CD4-positive, alpha-beta memory T cell (primary cell): Measurements from ENCODE around the gene BRMS1L. TPM values are rescaled to one million over a fixed set of nuclear protein-coding genes. Genes with fewer than 3 reads are reported as not detected.

Experiments used
- CTCF ChIA-PET: fragments of 350-600 bp; sonication (Branson Sonifier 250); formaldehyde crosslinking; loops from one replicate; lab custom pipeline; 2021; ENCODE audit warnings: inconsistent platforms; ENCODE audit not compliant: partially characterized antibody; lab: Charles Lee
- POLR2A ChIA-PET: fragments of 350-600 bp; sonication (Branson Sonifier 250); formaldehyde crosslinking; loops from one replicate; lab custom pipeline; 2021; ENCODE audit not compliant: partially characterized antibody; lab: Charles Lee
- DNase-seq, 5 donors: peaks; one replicate each; pipeline versions ENCODE4 v3.0.0 to v3.0.0-alpha.2; 2020 to 2022; ENCODE audit warnings: mixed read lengths in 1 of 5
- H3K27ac ChIP-seq: one replicate; pipeline ENCODE4 v1.7.0; 2013; ENCODE audit warnings: low read depth, low read length
- H3K27me3 ChIP-seq: 2 replicates; pipeline ENCODE4 v1.7.0; 2013; ENCODE audit warnings: mild to moderate bottlenecking, low read length, moderate library complexity; ENCODE audit not compliant: insufficient read depth
- H3K36me3 ChIP-seq: 2 replicates; pipeline ENCODE4 v1.7.0; 2013; ENCODE audit warnings: mild to moderate bottlenecking, low read length, moderate library complexity; ENCODE audit not compliant: insufficient read depth
- H3K4me1 ChIP-seq: 2 replicates; pipeline ENCODE4 v1.7.0; 2013; ENCODE audit warnings: mild to moderate bottlenecking, low read length, moderate library complexity; ENCODE audit not compliant: insufficient read depth
- H3K4me3 ChIP-seq, 2 donors: one replicate each; pipeline ENCODE4 v1.7.0; 2013; ENCODE audit warnings: low read length in 2 of 2, mild to moderate bottlenecking in 1 of 2
- H3K9me3 ChIP-seq, 2 donors: one replicate each; pipeline ENCODE4 v1.7.0; 2013; ENCODE audit warnings: low read length in 2 of 2, control low read depth in 1 of 2; ENCODE audit not compliant: control insufficient read depth in 1 of 2
- H3K27ac Mint-ChIP-seq, 7 donors: one replicate each; pipeline ENCODE4 v1.8.0; 2020 to 2021; ENCODE audit warnings: mixed read lengths in 7 of 7, mild to moderate bottlenecking in 6 of 7, inconsistent platforms in 3 of 7, moderate library complexity in 3 of 7
- H3K27me3 Mint-ChIP-seq, 2 donors: one replicate each; pipeline ENCODE4 v1.8.0; 2020 to 2021; ENCODE audit warnings: mixed read lengths in 2 of 2
- H3K36me3 Mint-ChIP-seq, 2 donors: one replicate each; pipeline ENCODE4 v1.8.0; 2020 to 2021; ENCODE audit warnings: mixed read lengths in 2 of 2, inconsistent platforms in 1 of 2, mild to moderate bottlenecking in 1 of 2
- H3K4me1 Mint-ChIP-seq, 4 donors: one replicate each; pipeline ENCODE4 v1.8.0; 2020 to 2021; ENCODE audit warnings: mixed read lengths in 4 of 4, mild to moderate bottlenecking in 1 of 4
- H3K4me3 Mint-ChIP-seq, 8 donors: one replicate each; pipeline ENCODE4 v1.8.0; 2020 to 2021; ENCODE audit warnings: mixed read lengths in 8 of 8, mild to moderate bottlenecking in 7 of 8, moderate library complexity in 6 of 8, inconsistent platforms in 3 of 8
- H3K9me3 Mint-ChIP-seq, 8 donors: one replicate each; pipeline ENCODE4 v1.8.0; 2020 to 2021; ENCODE audit warnings: mixed read lengths in 8 of 8, mild to moderate bottlenecking in 5 of 8, inconsistent platforms in 3 of 8, moderate library complexity in 1 of 8
- intact Hi-C: fragments of 100-400 bp; cut with micrococcal nuclease; formaldehyde crosslinking; loops from one replicate; pipeline ENCODE4 v1.15.1; 2023
- polyA plus RNA-seq, 2 donors: library from polyadenylated mRNA; unstranded; fragments of 300-500 nt; fragmentation: Illumina TruSeq; gene quantifications; one replicate each; pipeline ENCODE4 v1.2.3, GENCODE V29; 2021
- total RNA-seq, 2 experiments: library from RNA; stranded (reverse); gene quantifications; one replicate each; pipeline ENCODE4 v1.2.3, GENCODE V29; 2021

Gene BRMS1L
- total and polyA plus RNA-seq, 4 experiments from 2014 or later: 3.1 to 9.7 (median 5.6) TPM

DNA sequence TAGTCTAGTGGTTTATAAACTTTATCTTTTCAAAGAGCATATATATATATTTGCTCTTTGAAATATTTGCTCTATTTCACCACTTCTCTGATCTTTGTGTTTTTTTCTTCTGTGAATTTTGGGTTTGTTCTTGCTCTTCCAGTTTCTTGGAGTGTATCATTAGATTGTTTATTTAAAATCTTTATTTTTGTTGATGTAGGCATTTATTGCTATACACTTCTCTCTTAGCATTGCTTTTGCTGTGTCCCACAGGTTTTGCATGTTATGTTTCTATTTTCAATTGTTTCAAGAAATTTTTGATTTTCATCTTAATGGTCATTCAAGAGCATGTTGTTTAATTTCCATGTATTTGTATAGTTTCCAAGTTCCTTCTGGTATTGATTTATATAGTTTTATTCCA is 69.1 kb downstream of the BRMS1L start:
- peaks cover 2 to 5% of the 10 kb centered on the region in 2 donors for H3K27me3 Mint-ChIP-seq
- ChIA-PET CTCF (no interaction called here), POLR2A (no interaction called here)
- Histone ChIP-seq H3K27ac (no peak overlapping the region), H3K36me3 (no peaks in the 10 kb centered on the region), H3K4me3 (no peak overlapping the region), H3K4me1 (no peaks in the 10 kb centered on the region), H3K9me3 (no peaks in the 10 kb centered on the region), H3K27me3 (no peaks in the 10 kb centered on the region)
- peaks cover 0 to 49% (median 36%) of the 10 kb centered on the region in 8 donors for H3K9me3 Mint-ChIP-seq
- H3K36me3 Mint-ChIP-seq: peaks cover 14 to 22% of the 10 kb centered on the region in 2 donors
- H3K27ac Mint-ChIP-seq: no peak overlapping the region
- no peak overlapping the region for H3K4me3 Mint-ChIP-seq
- no peak for DNase-seq
- intact Hi-C loops: no loop called here
- no peaks in the 10 kb centered on the region for H3K4me1 Mint-ChIP-seq

DNA sequence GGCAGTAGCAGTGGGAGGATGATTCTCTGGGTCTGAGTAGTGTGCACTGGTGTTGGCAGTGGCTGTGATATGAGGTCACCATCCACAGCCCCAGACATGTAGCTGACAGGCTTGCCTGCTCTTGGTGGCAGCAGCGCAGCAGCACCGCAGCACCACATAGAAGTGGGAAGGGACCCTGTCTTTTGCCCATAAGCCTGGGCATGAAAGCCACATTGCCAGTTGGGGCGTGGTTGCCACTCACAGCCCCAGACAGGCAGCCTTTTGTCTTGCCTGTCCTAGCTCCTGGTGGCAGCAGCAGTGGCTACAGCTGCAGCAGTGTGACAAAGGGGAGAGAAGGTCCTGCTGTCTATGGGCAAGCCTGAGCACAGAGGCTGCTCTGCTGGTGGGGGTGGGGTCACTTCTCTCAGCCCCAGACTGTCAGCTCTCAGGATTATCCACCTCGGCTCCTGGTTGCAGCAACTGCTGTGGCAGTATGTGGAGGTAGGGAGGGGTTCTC is 71.5 kb downstream of the BRMS1L start:
- no peak overlapping the region for H3K27ac ChIP-seq
- DNase-seq: no peak
- Mint-ChIP-seq H3K9me3 (peaks cover 0 to 49% (median 36%) of the 10 kb centered on the region in 8 donors), H3K27me3 (peaks cover 0 to 8% of the 10 kb centered on the region in 2 donors), H3K27ac (no peak overlapping the region), H3K4me1 (no peaks in the 10 kb centered on the region), H3K4me3 (no peak overlapping the region), H3K36me3 (peaks cover 14 to 22% of the 10 kb centered on the region in 2 donors)
- no peaks in the 10 kb centered on the region for H3K27me3 ChIP-seq
- no peaks in the 10 kb centered on the region for H3K4me1 ChIP-seq
- intact Hi-C loops: no loop called here
- H3K9me3 ChIP-seq: no peaks in the 10 kb centered on the region
- H3K4me3 ChIP-seq: no peak overlapping the region
- H3K36me3 ChIP-seq: no peaks in the 10 kb centered on the region
- CTCF ChIA-PET: no interaction called here
- POLR2A ChIA-PET: no interaction called here

DNA sequence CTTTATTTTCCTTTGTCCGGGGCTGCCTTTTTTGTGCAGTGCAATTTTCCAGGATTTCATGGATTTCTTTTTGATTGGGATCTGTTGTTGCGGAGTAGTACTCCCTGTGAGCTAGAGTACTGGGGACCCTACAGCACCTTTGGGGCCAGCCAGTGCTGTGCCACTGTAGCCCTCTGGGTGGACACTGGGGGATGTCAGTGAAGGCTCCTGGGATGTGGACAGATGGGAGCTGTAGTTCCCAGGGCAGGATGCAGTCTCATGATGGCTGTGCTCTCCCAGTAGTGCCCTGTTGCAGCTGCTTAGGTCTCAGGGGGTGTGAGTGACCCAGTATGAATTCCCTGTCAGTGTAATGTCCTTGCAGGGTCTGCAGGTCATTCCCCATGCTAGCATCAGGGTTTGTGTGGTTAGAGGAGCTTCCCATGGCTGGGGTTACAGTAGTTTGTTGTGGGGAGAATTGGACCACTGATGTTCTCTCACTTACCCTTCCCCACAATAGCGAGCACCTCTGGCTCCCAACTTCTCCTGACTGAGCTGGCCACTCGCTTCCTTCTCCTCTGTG is 72.2 kb downstream of the BRMS1L start:
- ChIA-PET CTCF (no interaction called here), POLR2A (no interaction called here)
- Histone ChIP-seq H3K36me3 (no peaks in the 10 kb centered on the region), H3K27me3 (no peaks in the 10 kb centered on the region), H3K4me3 (no peak overlapping the region), H3K4me1 (no peaks in the 10 kb centered on the region), H3K9me3 (no peaks in the 10 kb centered on the region), H3K27ac (no peak overlapping the region)
- peaks cover 14 to 22% of the 10 kb centered on the region in 2 donors for H3K36me3 Mint-ChIP-seq
- no peaks in the 10 kb centered on the region for H3K4me1 Mint-ChIP-seq
- H3K4me3 Mint-ChIP-seq: no peak overlapping the region
- peaks cover 2 to 6% of the 10 kb centered on the region in 2 donors for H3K27me3 Mint-ChIP-seq
- DNase-seq: no peak
- intact Hi-C loops: no loop called here
- H3K9me3 Mint-ChIP-seq: peaks cover 0 to 46% (median 34%) of the 10 kb centered on the region in 8 donors
- H3K27ac Mint-ChIP-seq: no peak overlapping the region

DNA sequence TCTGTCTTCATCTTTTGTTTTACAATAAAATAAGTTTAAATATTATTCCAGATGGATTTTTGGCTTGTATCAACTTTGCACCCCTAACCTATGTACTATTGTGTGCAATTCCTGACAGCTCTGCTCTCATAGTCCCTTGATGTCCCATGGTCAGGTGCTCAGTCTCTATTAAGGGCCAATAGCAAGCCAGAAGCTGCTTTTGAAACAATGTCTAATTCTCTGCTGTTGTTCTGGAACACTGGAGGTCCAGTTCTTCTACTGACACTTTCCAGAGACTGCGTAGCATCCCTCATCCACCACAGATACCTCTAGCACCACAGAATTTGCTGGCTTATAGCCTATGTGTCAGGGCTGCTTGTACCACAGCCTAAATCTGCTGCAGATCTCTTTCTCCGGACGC is 74.6 kb downstream of the BRMS1L start:
- H3K4me1 ChIP-seq: no peaks in the 10 kb centered on the region
- no peaks in the 10 kb centered on the region for H3K36me3 ChIP-seq
- no peak overlapping the region for H3K27ac ChIP-seq
- H3K9me3 ChIP-seq: no peaks in the 10 kb centered on the region
- Mint-ChIP-seq H3K4me1 (no peaks in the 10 kb centered on the region), H3K9me3 (peaks cover 0 to 23% (median 17%) of the 10 kb centered on the region in 8 donors), H3K27me3 (peaks cover 2 to 6% of the 10 kb centered on the region in 2 donors), H3K36me3 (peaks cover 8 to 17% of the 10 kb centered on the region in 2 donors), H3K4me3 (no peak overlapping the region), H3K27ac (no peak overlapping the region)
- DNase-seq: no peak
- CTCF ChIA-PET: no interaction called here
- H3K4me3 ChIP-seq: no peak overlapping the region
- intact Hi-C loops: no loop called here
- POLR2A ChIA-PET: no interaction called here
- H3K27me3 ChIP-seq: no peaks in the 10 kb centered on the region

DNA sequence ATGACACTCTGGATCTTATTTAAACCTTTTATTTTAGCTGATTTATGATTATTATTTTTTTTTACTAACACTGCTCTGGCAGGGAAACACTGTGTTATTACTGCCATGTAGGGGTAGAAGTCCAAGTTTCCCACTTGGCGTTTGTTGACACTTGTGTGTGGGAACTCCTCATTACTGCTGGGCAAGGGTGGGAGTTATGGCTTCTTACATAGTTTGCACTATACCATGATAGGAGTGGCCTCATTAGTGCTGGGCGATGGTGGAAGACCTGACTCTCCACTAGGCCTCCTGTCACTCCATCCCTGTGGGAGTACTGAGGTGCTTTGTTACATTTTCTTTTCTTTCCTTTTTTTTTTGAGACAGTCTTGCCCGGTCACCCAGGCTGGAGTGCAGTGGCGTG is 83.5 kb downstream of the BRMS1L start:
- no peaks in the 10 kb centered on the region for H3K36me3 ChIP-seq
- intact Hi-C loops: no loop called here
- H3K4me3 ChIP-seq: no peak overlapping the region
- Mint-ChIP-seq H3K36me3 (no peaks in the 10 kb centered on the region), H3K27ac (no peak overlapping the region), H3K9me3 (peaks cover 0 to 3% (median 0%) of the 10 kb centered on the region in 8 donors), H3K4me1 (no peaks in the 10 kb centered on the region), H3K4me3 (no peak overlapping the region), H3K27me3 (peaks cover 0 to 4% of the 10 kb centered on the region in 2 donors)
- CTCF ChIA-PET: no interaction called here
- POLR2A ChIA-PET: no interaction called here
- H3K27me3 ChIP-seq: no peaks in the 10 kb centered on the region
- H3K9me3 ChIP-seq: no peaks in the 10 kb centered on the region
- H3K27ac ChIP-seq: no peak overlapping the region
- DNase-seq: no peak
- H3K4me1 ChIP-seq: no peaks in the 10 kb centered on the region

DNA sequence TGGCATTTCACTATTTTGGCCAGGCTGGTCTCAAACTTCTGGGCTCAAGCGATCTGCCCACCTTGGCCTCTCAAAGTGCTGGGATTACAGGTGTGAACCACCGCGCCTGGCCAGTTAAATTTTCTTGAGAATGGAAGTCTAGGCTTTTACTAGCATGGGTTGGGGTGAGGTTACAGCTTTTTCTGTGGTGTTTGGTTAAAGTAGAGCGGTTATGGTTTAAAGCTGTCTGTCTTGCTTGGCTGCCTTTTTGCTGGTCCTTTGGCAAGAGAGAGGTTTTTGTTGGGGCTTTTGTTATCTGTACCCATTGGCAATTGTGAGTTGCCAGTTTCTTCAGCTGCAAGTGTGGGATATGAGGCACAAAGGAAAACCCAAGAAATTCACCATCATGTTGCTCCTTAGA is 84.1 kb downstream of the BRMS1L start:
- H3K4me1 Mint-ChIP-seq: no peaks in the 10 kb centered on the region
- H3K9me3 Mint-ChIP-seq: peaks cover 0 to 3% (median 0%) of the 10 kb centered on the region in 8 donors
- Histone ChIP-seq H3K27me3 (no peaks in the 10 kb centered on the region), H3K4me3 (no peak overlapping the region), H3K9me3 (no peaks in the 10 kb centered on the region), H3K4me1 (no peaks in the 10 kb centered on the region), H3K36me3 (no peaks in the 10 kb centered on the region), H3K27ac (no peak overlapping the region)
- POLR2A ChIA-PET: no interaction called here
- H3K27ac Mint-ChIP-seq: no peak overlapping the region
- intact Hi-C loops: no loop called here
- H3K27me3 Mint-ChIP-seq: peaks cover 0 to 4% of the 10 kb centered on the region in 2 donors
- CTCF ChIA-PET: no interaction called here
- H3K36me3 Mint-ChIP-seq: no peaks in the 10 kb centered on the region
- H3K4me3 Mint-ChIP-seq: no peak overlapping the region
- no peak for DNase-seq

DNA sequence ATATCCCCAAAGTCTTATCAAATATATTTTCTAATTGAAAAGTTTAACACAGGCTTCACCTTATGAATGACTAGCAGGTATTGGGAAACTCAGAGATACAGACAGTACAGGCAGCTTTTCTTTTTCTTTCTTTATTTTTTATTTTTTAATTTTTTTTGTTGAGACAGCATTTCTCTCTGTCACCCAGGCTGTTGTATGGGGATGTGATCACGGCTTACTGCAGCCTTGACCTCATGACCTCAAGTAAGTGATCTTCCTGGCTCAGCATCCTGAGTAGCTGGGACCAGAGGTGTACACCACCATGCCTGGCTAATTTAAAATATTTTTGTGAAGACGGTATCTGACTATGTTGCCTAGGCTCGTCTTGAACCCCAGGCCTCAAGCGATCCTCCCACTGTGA is 85.0 kb downstream of the BRMS1L start:
- Mint-ChIP-seq H3K27me3 (peaks cover 0 to 7% of the 10 kb centered on the region in 2 donors), H3K4me3 (no peak overlapping the region), H3K9me3 (peaks cover 0 to 3% (median 0%) of the 10 kb centered on the region in 8 donors), H3K4me1 (no peaks in the 10 kb centered on the region), H3K36me3 (no peaks in the 10 kb centered on the region), H3K27ac (no peak overlapping the region)
- Histone ChIP-seq H3K4me1 (no peaks in the 10 kb centered on the region), H3K36me3 (no peaks in the 10 kb centered on the region), H3K9me3 (no peaks in the 10 kb centered on the region), H3K27ac (no peak overlapping the region), H3K4me3 (no peak overlapping the region), H3K27me3 (no peaks in the 10 kb centered on the region)
- ChIA-PET POLR2A (no interaction called here), CTCF (no interaction called here)
- intact Hi-C loops: no loop called here
- no peak for DNase-seq
